Endothelial cell of hepatic sinusoid (primary cell): ENCODE data around the gene SORCS2.

Experiments used
- in situ Hi-C: cut with HindIII; loops from 2 replicates; pipeline ENCODE4 v1.10.0; 2017; ENCODE audit warnings: low sequenced_read_pairs

Gene SORCS2

DNA sequence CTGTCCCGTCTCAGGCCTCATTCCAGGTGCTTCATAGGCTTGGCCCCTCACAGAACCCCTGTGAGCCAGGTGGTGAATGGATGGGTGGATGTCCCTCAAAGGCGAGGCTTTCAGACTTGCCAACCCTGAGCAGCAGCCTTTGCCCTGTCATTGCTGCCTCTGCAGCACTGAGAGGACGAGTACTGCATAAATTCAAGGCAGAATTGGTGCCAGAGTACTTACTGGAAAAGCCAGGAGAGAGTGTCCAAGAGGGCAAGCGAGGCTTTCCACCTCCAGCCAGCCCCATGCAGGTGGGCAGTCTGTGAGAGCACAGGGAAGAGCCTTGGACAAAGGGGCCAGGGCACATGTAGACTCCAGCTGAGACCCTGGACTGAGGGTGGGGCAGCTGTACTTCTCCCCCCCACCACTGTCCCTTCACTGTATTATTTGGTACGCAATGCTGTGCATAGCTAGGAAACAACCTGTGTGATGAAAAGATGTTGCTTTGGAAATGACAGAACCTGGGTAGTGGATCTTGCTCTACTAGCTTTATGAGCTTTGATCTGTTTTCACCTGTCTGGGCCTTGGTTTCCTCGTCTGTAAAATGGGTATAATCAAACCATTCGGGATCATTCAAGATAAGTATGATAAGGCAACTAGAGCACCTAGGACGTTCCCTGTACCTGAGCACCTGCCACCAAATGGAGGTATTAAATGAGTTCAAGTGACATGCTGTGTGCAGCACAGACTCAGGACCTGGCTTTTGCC is 467.3 kb downstream of the SORCS2 start:
- in situ Hi-C loops, result loop anchor here (10.0 kb wide), 3 partner anchors 95 to 435 kb away; no protein-coding TSS in a partner anchor

- in situ Hi-C loops, result loop anchor here (10.0 kb wide), 3 partner anchors 94 to 436 kb away; no protein-coding TSS in a partner anchor
These were observed 468.1 kb downstream of the SORCS2 start for GRCh38 chr4:7660176-7661039.

DNA sequence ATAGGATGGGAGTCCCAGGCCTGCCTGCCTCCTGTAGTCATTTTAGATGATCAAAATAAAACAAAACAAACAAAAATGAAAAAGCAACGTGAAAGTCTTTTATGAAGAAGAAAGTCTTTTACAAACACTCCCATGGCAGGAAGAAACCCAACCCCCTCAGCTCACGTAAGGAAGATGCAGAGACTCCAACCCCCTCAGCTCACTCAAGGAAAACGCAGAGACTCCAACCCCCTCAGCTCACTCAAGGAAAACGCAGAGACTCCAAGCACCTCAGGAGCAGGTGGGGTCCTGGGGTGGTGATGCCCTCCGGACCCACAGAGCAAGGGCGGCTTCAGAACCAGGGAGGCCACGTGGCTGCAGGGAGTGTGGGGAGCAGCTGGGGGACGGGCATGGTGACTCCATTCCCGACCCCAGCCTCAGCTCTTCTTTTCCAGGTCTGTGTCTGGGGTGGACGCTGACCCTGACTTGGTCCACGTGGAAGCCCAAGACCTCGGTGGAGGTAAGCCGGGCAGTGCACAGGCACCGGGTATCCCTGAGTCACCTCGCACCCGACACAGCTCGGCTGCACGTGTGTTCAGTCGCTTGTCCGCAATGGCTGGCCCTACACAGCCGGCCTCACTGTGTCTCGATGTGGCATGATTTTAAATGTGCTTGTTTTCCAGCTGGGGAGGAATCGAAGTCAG is 468.9 kb downstream of the SORCS2 start:
- in situ Hi-C loops, result loop anchor here (10.0 kb wide), 3 partner anchors 94 to 436 kb away; no protein-coding TSS in a partner anchor

- in situ Hi-C loops, result loop anchor here (10.0 kb wide), 3 partner anchors 93 to 437 kb away; no protein-coding TSS in a partner anchor
These were observed 469.6 kb downstream of the SORCS2 start for GRCh38 chr4:7661846-7662506.

GRCh38 chr4:7662507-7662846 is 470.1 kb downstream of the SORCS2 start:
- in situ Hi-C loops, result loop anchor here (10.0 kb wide), 3 partner anchors 92 to 438 kb away; no protein-coding TSS in a partner anchor

- in situ Hi-C loops, result loop anchor here (10.0 kb wide), 3 partner anchors 92 to 438 kb away; no protein-coding TSS in a partner anchor
These were observed 470.8 kb downstream of the SORCS2 start for GRCh38 chr4:7663075-7663541.

GRCh38 chr4:7664106-7664505 is 471.8 kb downstream of the SORCS2 start:
- in situ Hi-C loops, result loop anchor here (10.0 kb wide), 3 partner anchors 91 to 439 kb away; no protein-coding TSS in a partner anchor

- in situ Hi-C loops, result loop anchor here (5.0 to 10.0 kb wide), 4 partner anchors 58 to 441 kb away; no protein-coding TSS in a partner anchor
These were observed 473.0 kb downstream of the SORCS2 start for GRCh38 chr4:7665321-7665720.

- in situ Hi-C loops, result loop anchor here (5.0 to 10.0 kb wide), 4 partner anchors 59 to 441 kb away; no protein-coding TSS in a partner anchor
These were observed 473.7 kb downstream of the SORCS2 start for GRCh38 chr4:7666011-7666410.

DNA sequence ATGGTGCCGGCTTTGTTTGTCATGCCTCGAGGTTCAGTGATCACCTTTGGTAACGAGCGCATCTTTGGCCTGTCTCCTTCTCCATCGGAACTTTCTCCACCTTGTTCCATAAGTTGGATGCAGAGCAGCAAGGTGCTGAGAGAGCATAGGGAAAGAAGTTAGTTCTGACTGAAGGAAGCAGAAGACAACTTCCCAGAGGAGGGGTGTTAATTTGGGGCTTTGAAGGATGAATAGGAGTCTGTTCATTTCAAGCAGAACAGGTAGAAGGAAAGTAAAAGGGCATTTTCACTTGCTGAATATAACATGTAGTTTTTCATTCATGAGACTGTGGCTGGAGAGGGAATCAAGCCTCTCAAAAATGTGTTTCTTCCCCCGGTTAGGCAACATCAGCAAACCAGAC is 474.4 kb downstream of the SORCS2 start:
- in situ Hi-C loops, result loop anchor here (5.0 to 10.0 kb wide), 4 partner anchors 59 to 442 kb away; no protein-coding TSS in a partner anchor

DNA sequence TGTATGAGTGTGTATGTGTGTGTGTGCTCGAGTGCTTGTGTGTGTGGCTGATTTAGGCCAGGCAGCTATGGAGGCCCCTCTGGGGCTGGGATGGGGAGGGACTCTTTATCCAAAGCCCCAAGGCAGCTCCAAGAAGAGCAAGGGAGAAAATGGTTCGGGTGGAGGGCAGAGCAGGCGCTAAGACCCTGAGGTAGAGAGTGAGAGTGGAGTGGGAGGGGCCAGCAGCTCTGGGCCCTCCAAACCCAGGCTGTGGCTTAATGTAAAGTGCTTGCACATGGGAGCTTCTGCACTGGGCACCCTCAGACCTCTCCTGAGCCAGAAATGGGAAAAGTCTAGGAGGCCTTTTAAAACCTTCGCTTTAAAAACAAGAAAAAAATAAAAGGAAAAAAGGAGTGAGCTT is 475.9 kb downstream of the SORCS2 start:
- in situ Hi-C loops, result loop anchor here (5.0 to 10.0 kb wide), 4 partner anchors 61 to 443 kb away; no protein-coding TSS in a partner anchor

- in situ Hi-C loops, result loop anchor here (5.0 to 10.0 kb wide), 4 partner anchors 62 to 444 kb away; no protein-coding TSS in a partner anchor
These were observed 476.5 kb downstream of the SORCS2 start for GRCh38 chr4:7668826-7669225.

- in situ Hi-C loops, result no loop called here
These were observed 480.3 kb downstream of the SORCS2 start for GRCh38 chr4:7672601-7673000.

DNA sequence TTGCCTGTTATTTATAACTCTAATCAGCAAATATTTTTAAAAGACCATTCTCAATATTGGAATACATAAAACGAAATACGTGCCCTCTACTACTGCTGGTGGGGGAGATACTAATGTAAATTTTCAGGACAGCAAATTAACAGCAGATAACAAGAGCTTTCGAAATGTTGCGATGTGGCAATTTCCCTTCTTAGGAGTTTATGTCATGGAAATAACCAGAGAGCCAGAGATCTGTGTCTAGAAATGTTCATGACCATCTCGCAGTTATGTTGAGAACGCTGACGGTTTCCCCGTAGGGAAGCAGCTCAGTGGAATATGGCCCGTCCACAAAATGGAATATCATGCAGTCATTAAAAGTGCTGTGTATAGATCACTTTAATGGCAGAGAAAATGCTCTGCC is 480.8 kb downstream of the SORCS2 start:
- in situ Hi-C loops, result no loop called here

DNA sequence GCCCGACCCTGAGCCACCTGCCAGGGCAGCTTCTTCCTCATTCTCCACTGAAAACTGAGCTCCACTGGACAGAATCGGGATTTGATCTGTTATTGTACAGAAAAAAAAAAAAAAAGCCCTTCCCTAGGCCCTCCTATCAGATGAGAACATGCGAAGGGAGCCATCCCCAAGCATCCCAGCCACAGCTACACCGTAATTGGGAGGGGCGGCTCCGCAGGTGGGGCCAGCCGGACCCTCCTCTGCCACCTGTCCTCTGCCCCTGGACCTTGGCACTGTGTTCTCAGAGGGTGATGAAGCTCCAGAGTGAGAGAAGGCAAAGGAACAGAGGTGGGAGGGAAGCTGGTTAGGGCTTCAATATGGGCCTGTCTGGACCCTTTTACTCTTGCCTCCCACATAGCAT is 482.4 kb downstream of the SORCS2 start:
- in situ Hi-C loops, result loop anchor here (5.0 kb wide), 2 partner anchors 42 to 167 kb away; no protein-coding TSS in a partner anchor

GRCh38 chr4:7675136-7675535 is 482.8 kb downstream of the SORCS2 start:
- in situ Hi-C loops, result loop anchor here (5.0 kb wide), 2 partner anchors 43 to 168 kb away; no protein-coding TSS in a partner anchor

GRCh38 chr4:7675612-7676320 is 483.4 kb downstream of the SORCS2 start:
- in situ Hi-C loops, result loop anchor here (5.0 kb wide), 2 partner anchors 43 to 168 kb away; no protein-coding TSS in a partner anchor

- in situ Hi-C loops, result loop anchor here (5.0 kb wide), 2 partner anchors 44 to 169 kb away; no protein-coding TSS in a partner anchor
These were observed 484.1 kb downstream of the SORCS2 start for GRCh38 chr4:7676398-7676922.

- in situ Hi-C loops, result loop anchor here (5.0 kb wide), 2 partner anchors 45 to 170 kb away; no protein-coding TSS in a partner anchor
These were observed 484.7 kb downstream of the SORCS2 start for GRCh38 chr4:7677086-7677485.
